HepG2 (cell line): ENCODE data around the gene IL21R. TPM values are rescaled to one million over a fixed set of nuclear protein-coding genes. Genes with fewer than 3 reads are reported as not detected.

Experiments used
- ATAC-seq: fragments of 200-7000 bp; cut with Tn5 transposase; 3 replicates; pipeline ENCODE4 v1.9.1; 2020; ENCODE audit warnings: mild to moderate bottlenecking, moderate library complexity
- BruUV-seq: library from RNA; stranded (reverse); fragments of 400-500 nt; replicated peaks from 2 replicates; lab custom pipeline; 2021; lab: Mats Ljungman, UMichigan
- CTCF ChIA-PET: fragments of 300-600 bp; formaldehyde crosslinking; extraction: SDS; loops from one replicate; lab custom pipeline; 2021; ENCODE audit warnings: low total read pairs, inconsistent platforms, low intra/inter-chr PET ratio; lab: Yijun Ruan, JAX
- POLR2A ChIA-PET: fragments of 350-600 bp; sonication (Branson Sonifier 250); formaldehyde crosslinking; loops from one replicate; lab custom pipeline; 2020; ENCODE audit warnings: antibody characterized with exemption, inconsistent platforms; lab: Yijun Ruan, JAX
- DNase-seq: peaks from one replicate; pipeline ENCODE4 v3.0.0-alpha.2; 2015; ENCODE audit warnings: low spot score
- FAIRE-seq: peaks from 3 replicates; lab custom pipeline; 2011; peaks lifted over from hg19 to GRCh38; lab: Jason Lieb, UNC
- H2AFZ ChIP-seq: one replicate; pipeline ENCODE4 v1.6.1; 2011; ENCODE audit warnings: low read length, inconsistent platforms
- H3K27ac ChIP-seq: fragments of 300-600 bp; 3 replicates; pipeline ENCODE4 v1.8.0; 2011; ENCODE audit warnings: mixed run types, mild to moderate bottlenecking, mixed read lengths, low read length, inconsistent platforms; ENCODE audit not compliant: insufficient read depth; ENCODE audit errors: extremely low read length
- H3K27me3 ChIP-seq, 2 experiments: fragments of 200-600 bp in 1 of 2; 2 replicates in 1 of 2; 3 replicates in 1 of 2; pipeline versions ENCODE4 v1.6.0 to v1.8.0; 2011; ENCODE audit warnings: low read length in 2 of 2, mild to moderate bottlenecking in 2 of 2, moderate library complexity in 2 of 2, inconsistent platforms in 1 of 2; ENCODE audit not compliant: insufficient read depth in 2 of 2, control insufficient read depth in 1 of 2
- H3K36me3 ChIP-seq, 2 experiments: fragments of 200-600 bp in 1 of 2; replicated peaks in 1 of 2; 2 replicates in 1 of 2; 3 replicates in 1 of 2; pipeline versions ENCODE4 v1.5.1 to v1.8.0; 2011; ENCODE audit warnings: low read length in 2 of 2, inconsistent platforms in 1 of 2; ENCODE audit not compliant: insufficient read depth in 2 of 2, control insufficient read depth in 1 of 2
- H3K4me1 ChIP-seq: 2 replicates; pipeline ENCODE4 v1.5.1; 2012; ENCODE audit warnings: low read length, inconsistent platforms; ENCODE audit not compliant: insufficient read depth
- H3K4me2 ChIP-seq: 2 replicates; pipeline ENCODE4 v1.6.0; 2011; ENCODE audit warnings: low read depth, low read length, inconsistent platforms
- H3K4me3 ChIP-seq, 3 experiments: fragments of 200-600 bp in 1 of 3; sonication (generic), shearing (Covaris generic) in 1 of 3; replicated peaks in 1 of 3; 2 replicates each; pipeline ENCODE4 v1.5.1; 2011 to 2016; ENCODE audit warnings: low read length in 3 of 3, inconsistent platforms in 2 of 3, low read depth in 2 of 3, mild to moderate bottlenecking in 2 of 3, control low read depth in 1 of 3, mixed read lengths in 1 of 3; ENCODE audit not compliant: insufficient read depth in 1 of 3
- H3K79me2 ChIP-seq: one replicate; pipeline ENCODE4 v1.6.1; 2011; ENCODE audit warnings: low read length, inconsistent platforms; ENCODE audit not compliant: insufficient read depth
- H3K9ac ChIP-seq: 2 replicates; pipeline ENCODE4 v1.6.0; 2011; ENCODE audit warnings: mild to moderate bottlenecking, low read depth, low read length, inconsistent platforms; ENCODE audit not compliant: insufficient read depth
- H3K9me3 ChIP-seq: 2 replicates; pipeline ENCODE4 v1.5.1; 2012; ENCODE audit warnings: mild to moderate bottlenecking, low read length
- H4K20me1 ChIP-seq: 2 replicates; pipeline ENCODE4 v1.6.0; 2011; ENCODE audit warnings: inconsistent platforms, mild to moderate bottlenecking, low read length, moderate library complexity; ENCODE audit not compliant: insufficient read depth
- AGO2 ChIP-seq: fragments of 200-400 bp; formaldehyde crosslinking; optimal IDR thresholded peaks from 2 replicates; pipeline ENCODE3; 2017; ENCODE audit warnings: mild to moderate bottlenecking, low read depth, low read length, moderate library complexity
- KMT2A ChIP-seq: sonication (generic); formaldehyde crosslinking; IDR thresholded peaks from 2 replicates; pipeline ENCODE4 v1.4.0; 2020; ENCODE audit warnings: missing genetic modification reagents
- TRIM24 ChIP-seq: sonication (generic); formaldehyde crosslinking; IDR thresholded peaks from 2 replicates; pipeline ENCODE4 v1.8.0; 2022; ENCODE audit warnings: mild to moderate bottlenecking, missing genetic modification reagents
- ZNF687 ChIP-seq: sonication (generic); formaldehyde crosslinking; IDR thresholded peaks from 2 replicates; pipeline ENCODE4 v1.5.1; 2020; ENCODE audit warnings: mild to moderate bottlenecking, missing genetic modification reagents, moderate library complexity
- WGBS: methylation state at CpG from one replicate; pipeline ENCODE4 v1.1.6; 2017; ENCODE audit warnings: low lambda C conversion rate; 5-methylcytosine and 5-hydroxymethylcytosine counted together
- in situ Hi-C: cut with HindIII; loops from 2 replicates; pipeline ENCODE4 v1.10.0; 2017; ENCODE audit warnings: low pct_unique_long_range_greater_than_20kb; ENCODE audit not compliant: extremely low pct_ligation_motif_present
- intact Hi-C: fragments of 100-400 bp; cut with micrococcal nuclease; formaldehyde crosslinking; loops from one replicate; pipeline ENCODE4 v1.10.0; 2022; ENCODE audit not compliant: unreplicated experiment
- polyA plus RNA-seq, 8 experiments: library from polyadenylated mRNA; depleted of rRNA in 3 of 8; stranded (reverse) in 7 of 8; unstranded in 1 of 8; fragments of >200 nt; fragmentation: Illumina TruSeq in 4 of 8; extraction: Trizol in 4 of 8; gene quantifications; 2 replicates each; pipeline versions ENCODE4 v1.2.1 to v1.2.3, GENCODE V29; 2011 to 2016; ENCODE audit warnings: low read depth in 4 of 8, missing spikeins in 1 of 8, mixed read lengths in 1 of 8; ENCODE audit not compliant: insufficient read depth in 1 of 8
- total RNA-seq, 5 experiments: library from RNA; depleted of rRNA; stranded (reverse); fragments of >200 nt; fragmentation: Illumina TruSeq; extraction: Trizol; gene quantifications; 2 replicates each; pipeline ENCODE4 v1.2.3, GENCODE V29; 2016; ENCODE audit warnings: low read depth in 1 of 5
- TF ChIP-seq, protein P1 (sequence below): sonication (generic); formaldehyde crosslinking; IDR thresholded peaks from 2 replicates; pipeline ENCODE4 v1.4.0; 2020; ENCODE audit warnings: mild to moderate bottlenecking, missing genetic modification reagents

IL21R gene
- total and polyA plus RNA-seq, 2 of the 13 experiments (the other 11 are each of a cell fraction or from before 2014, with no cell fraction given): 0.49 to 0.64 TPM

DNA sequence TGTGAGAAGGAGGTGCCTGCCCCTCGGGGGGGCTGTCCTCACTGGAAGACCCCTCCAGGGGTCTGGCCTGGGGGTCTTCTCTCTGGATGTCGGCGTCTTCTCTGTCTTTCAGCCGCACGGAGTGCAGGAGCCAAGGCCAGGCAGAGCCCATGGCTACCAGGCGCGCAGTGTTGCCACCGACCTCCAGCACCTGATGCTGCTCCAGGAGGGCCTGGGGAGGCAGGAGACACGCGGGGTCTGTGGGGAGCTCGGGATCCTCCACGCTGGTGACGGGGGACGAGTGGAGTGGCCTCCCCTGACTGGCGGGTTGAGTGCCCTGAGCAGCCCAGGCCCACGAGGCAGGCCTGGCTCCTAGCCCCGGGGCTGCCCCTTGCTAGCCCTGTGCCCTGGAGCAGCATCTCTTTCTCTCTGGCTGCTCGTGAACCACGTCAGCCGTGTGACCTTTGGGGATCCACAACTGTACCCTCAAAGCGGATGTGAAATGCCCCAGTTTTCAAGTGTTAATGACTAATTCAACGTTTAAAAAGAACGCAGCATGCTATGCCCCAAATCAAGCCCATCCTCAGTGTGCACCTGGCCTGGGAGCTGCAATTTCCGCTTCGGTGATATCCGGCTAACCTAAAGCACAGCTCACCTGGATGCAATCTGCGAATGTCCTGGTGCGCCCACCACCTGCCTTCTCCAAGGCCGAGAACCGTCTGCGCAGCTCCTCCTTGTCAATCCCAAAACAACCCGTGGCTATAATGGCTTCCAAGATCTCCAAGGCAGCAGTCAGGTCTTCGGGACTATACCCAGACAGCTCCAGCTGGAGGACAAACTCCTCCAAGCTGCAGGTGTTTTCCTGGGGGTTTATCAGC is 62.9 kb downstream of the IL21R start:
- ChIA-PET POLR2A (no interaction called here), CTCF (no interaction called here)
- WGBS: 97% methylated on average over 17 of the region's 33 CpGs
- Histone ChIP-seq H3K36me3 (peaks cover 70 to 96% of the 10 kb centered on the region in 2 experiments), H3K4me2 (no peak overlapping the region), H4K20me1 (no peaks in the 10 kb centered on the region), H3K27ac (no peak overlapping the region), H2AFZ (no peak overlapping the region), H3K4me1 (peaks cover 2% of the 10 kb centered on the region), H3K9ac (no peak overlapping the region), H3K27me3 (no peaks in the 10 kb centered on the region), H3K79me2 (no peaks in the 10 kb centered on the region), H3K9me3 (no peaks in the 10 kb centered on the region), H3K4me3 (no peak overlapping the region)
- BruUV-seq: TSS peak; percentile 14
- intact Hi-C loops: no loop called here
- no peak for DNase-seq
- no peak for FAIRE-seq
- in situ Hi-C loops: no loop called here
- no peak for ATAC-seq
- TF ChIP-seq TRIM24 (CRISPR knock-in tag): no peak
- TF ChIP-seq ZNF687 (CRISPR knock-in tag): 0 out of 2 replicates have a peak, but pooled peaks have one; percentile 11
- TF ChIP-seq, protein P1, sequence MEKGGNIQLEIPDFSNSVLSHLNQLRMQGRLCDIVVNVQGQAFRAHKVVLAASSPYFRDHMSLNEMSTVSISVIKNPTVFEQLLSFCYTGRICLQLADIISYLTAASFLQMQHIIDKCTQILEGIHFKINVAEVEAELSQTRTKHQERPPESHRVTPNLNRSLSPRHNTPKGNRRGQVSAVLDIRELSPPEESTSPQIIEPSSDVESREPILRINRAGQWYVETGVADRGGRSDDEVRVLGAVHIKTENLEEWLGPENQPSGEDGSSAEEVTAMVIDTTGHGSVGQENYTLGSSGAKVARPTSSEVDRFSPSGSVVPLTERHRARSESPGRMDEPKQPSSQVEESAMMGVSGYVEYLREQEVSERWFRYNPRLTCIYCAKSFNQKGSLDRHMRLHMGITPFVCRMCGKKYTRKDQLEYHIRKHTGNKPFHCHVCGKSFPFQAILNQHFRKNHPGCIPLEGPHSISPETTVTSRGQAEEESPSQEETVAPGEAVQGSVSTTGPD (CRISPR knock-in tag): no peak
- TF ChIP-seq KMT2A (CRISPR knock-in tag): no peak
- TF ChIP-seq AGO2: peak; percentile 76
